ACC112 (cell line): ENCODE results near the gene TBC1D22A.

ENCODE experiments used
- H2AFZ ChIP-seq: fragments of 200-600 bp; sonication (generic); one replicate; pipeline ENCODE4 v1.6.0; 2017; ENCODE audit warnings: antibody characterized with exemption, low read length; ENCODE audit not compliant: unreplicated experiment
- H3K27ac ChIP-seq: fragments of 200-600 bp; sonication (generic); 2 replicates; pipeline ENCODE4 v1.5.1; 2014; ENCODE audit warnings: low read depth, mild to moderate bottlenecking, antibody characterized with exemption, low read length, moderate library complexity
- H3K27me3 ChIP-seq: fragments of 200-600 bp; sonication (generic); 2 replicates; pipeline ENCODE4 v1.6.1; 2014; ENCODE audit warnings: mild to moderate bottlenecking, antibody characterized with exemption, low read length, moderate library complexity, mixed read lengths; ENCODE audit not compliant: insufficient read depth
- H3K36me3 ChIP-seq: fragments of 200-600 bp; sonication (generic); 2 replicates; pipeline ENCODE4 v1.6.1; 2016; ENCODE audit warnings: mild to moderate bottlenecking, antibody characterized with exemption, low read length, moderate library complexity, mixed read lengths; ENCODE audit not compliant: insufficient read depth
- H3K4me1 ChIP-seq: fragments of 200-600 bp; sonication (generic); one replicate; pipeline ENCODE4 v1.6.1; 2016; ENCODE audit warnings: low read length, mixed read lengths; ENCODE audit not compliant: insufficient read depth, unreplicated experiment, control insufficient read depth
- H3K4me3 ChIP-seq: fragments of 200-600 bp; sonication (generic); 2 replicates; pipeline ENCODE4 v1.5.1; 2014; ENCODE audit warnings: mild to moderate bottlenecking, low read depth, low read length
- H3K79me2 ChIP-seq: fragments of 200-600 bp; sonication (generic); one replicate; pipeline ENCODE4 v1.6.0; 2016; ENCODE audit warnings: low read length; ENCODE audit not compliant: control insufficient read depth, unreplicated experiment, insufficient read depth

Gene TBC1D22A

GRCh38 chr22:46914916-46915894 lies 152.8 kb downstream of the TBC1D22A start:
- Histone ChIP-seq H3K27ac (no peak overlapping the region), H3K27me3 (no peaks in the 10 kb centered on the region), H3K36me3 (no peaks in the 10 kb centered on the region), H2AFZ (no peak overlapping the region), H3K4me1 (no peaks in the 10 kb centered on the region), H3K4me3 (no peak overlapping the region), H3K79me2 (no peaks in the 10 kb centered on the region)

- Histone ChIP-seq H2AFZ (no peak overlapping the region), H3K27ac (no peak overlapping the region), H3K27me3 (no peaks in the 10 kb centered on the region), H3K4me3 (no peak overlapping the region), H3K79me2 (no peaks in the 10 kb centered on the region), H3K36me3 (no peaks in the 10 kb centered on the region), H3K4me1 (no peaks in the 10 kb centered on the region)
These were observed 153.7 kb downstream of the TBC1D22A start for GRCh38 chr22:46915950-46916730.

GRCh38 chr22:46916886-46917770 lies 154.7 kb downstream of the TBC1D22A start:
- no peak overlapping the region for H2AFZ ChIP-seq
- no peak overlapping the region for H3K4me3 ChIP-seq
- H3K27me3 ChIP-seq = no peaks in the 10 kb centered on the region
- no peaks in the 10 kb centered on the region for H3K36me3 ChIP-seq
- H3K4me1 ChIP-seq = no peaks in the 10 kb centered on the region
- H3K79me2 ChIP-seq = no peaks in the 10 kb centered on the region
- H3K27ac ChIP-seq = no peak overlapping the region

GRCh38 chr22:46917771-46918101 lies 155.3 kb downstream of the TBC1D22A start:
- Histone ChIP-seq H3K27ac (no peak overlapping the region), H2AFZ (no peak overlapping the region), H3K4me3 (no peak overlapping the region), H3K36me3 (no peaks in the 10 kb centered on the region), H3K4me1 (no peaks in the 10 kb centered on the region), H3K27me3 (no peaks in the 10 kb centered on the region), H3K79me2 (no peaks in the 10 kb centered on the region)

- no peak overlapping the region for H3K4me3 ChIP-seq
- H3K36me3 ChIP-seq = no peaks in the 10 kb centered on the region
- no peak overlapping the region for H3K27ac ChIP-seq
- no peaks in the 10 kb centered on the region for H3K27me3 ChIP-seq
- H2AFZ ChIP-seq = no peak overlapping the region
- H3K79me2 ChIP-seq = no peaks in the 10 kb centered on the region
- H3K4me1 ChIP-seq = no peaks in the 10 kb centered on the region
These were observed 155.7 kb downstream of the TBC1D22A start for GRCh38 chr22:46918197-46918596.

GRCh38 chr22:46922037-46922436 lies 159.6 kb downstream of the TBC1D22A start:
- no peak overlapping the region for H2AFZ ChIP-seq
- H3K4me1 ChIP-seq = no peaks in the 10 kb centered on the region
- no peak overlapping the region for H3K27ac ChIP-seq
- no peaks in the 10 kb centered on the region; the same call in 1 of the 2 replicates for H3K36me3 ChIP-seq
- H3K79me2 ChIP-seq = no peaks in the 10 kb centered on the region
- no peak overlapping the region for H3K4me3 ChIP-seq
- no peaks in the 10 kb centered on the region for H3K27me3 ChIP-seq

GRCh38 chr22:46923394-46923793 lies 160.9 kb downstream of the TBC1D22A start:
- no peaks in the 10 kb centered on the region for H3K27me3 ChIP-seq
- no peak overlapping the region for H3K4me3 ChIP-seq
- H3K36me3 ChIP-seq = no peaks in the 10 kb centered on the region; the same call in 1 of the 2 replicates
- no peaks in the 10 kb centered on the region for H3K79me2 ChIP-seq
- H2AFZ ChIP-seq = no peak overlapping the region
- H3K4me1 ChIP-seq = no peaks in the 10 kb centered on the region
- no peak overlapping the region for H3K27ac ChIP-seq

- Histone ChIP-seq H3K4me3 (no peak overlapping the region), H3K79me2 (no peaks in the 10 kb centered on the region), H3K4me1 (no peaks in the 10 kb centered on the region), H3K36me3 (no peaks in the 10 kb centered on the region; the same call in 1 of the 2 replicates), H3K27me3 (no peaks in the 10 kb centered on the region), H2AFZ (no peak overlapping the region), H3K27ac (no peak overlapping the region)
These were observed 163.4 kb downstream of the TBC1D22A start for GRCh38 chr22:46925818-46926217.

- Histone ChIP-seq H3K4me3 (no peak overlapping the region), H3K27me3 (no peaks in the 10 kb centered on the region), H3K4me1 (no peaks in the 10 kb centered on the region), H2AFZ (no peak overlapping the region), H3K27ac (no peak overlapping the region), H3K36me3 (no peaks in the 10 kb centered on the region; the same call in 1 of the 2 replicates), H3K79me2 (no peaks in the 10 kb centered on the region)
These were observed 166.7 kb downstream of the TBC1D22A start for GRCh38 chr22:46929046-46929709.
